GM10248 (cell line): ENCODE data around the gene DERA.
"Not testable (repeated sequence)": the region's sequence is repeated elsewhere in the genome, so short reads cannot be mapped to it uniquely, and the experiment has no call there.

Experiments used
- CTCF ChIA-PET: fragments of 300-600 bp; sonication (Branson Sonifier 250); formaldehyde crosslinking; extraction: SDS; loops from one replicate; lab custom pipeline; 2021; ENCODE audit warnings: antibody characterized with exemption; lab: Yijun Ruan, JAX
- POLR2A ChIA-PET: fragments of 350-650 bp; sonication (Branson Sonifier 250); formaldehyde crosslinking; extraction: SDS; loops from one replicate; lab custom pipeline; 2020; ENCODE audit warnings: antibody characterized with exemption; lab: Yijun Ruan, JAX
- DNase-seq: peaks from one replicate; pipeline ENCODE4 v3.0.0; 2012; ENCODE audit errors: extremely low spot score
- CTCF ChIP-seq: IDR thresholded peaks from 2 replicates; pipeline ENCODE4 v1.5.1; 2012; ENCODE audit warnings: mild to moderate bottlenecking, low read depth; ENCODE audit errors: extremely low read depth, missing control alignments, control extremely low read depth

Gene DERA

GRCh38 chr12:15932971-15933370 is 21.8 kb downstream of the DERA start:
- CTCF ChIA-PET, result interaction anchor here (1.4 kb wide), 1 partner anchor 10 kb away, joined by 4 read pairs; no protein-coding TSS in a partner anchor
- DNase-seq, result no peak
- POLR2A ChIA-PET, result no interaction called here
- TF ChIP-seq CTCF, result no peak

GRCh38 chr12:15933751-15934150 is 22.6 kb downstream of the DERA start:
- CTCF ChIA-PET, result no interaction called here
- POLR2A ChIA-PET, result no interaction called here
- no peak for DNase-seq
- TF ChIP-seq CTCF, result no peak

GRCh38 chr12:15936751-15937150 is 25.6 kb downstream of the DERA start:
- ChIA-PET CTCF (no interaction called here), POLR2A (no interaction called here)
- DNase-seq, result no peak
- TF ChIP-seq CTCF, result no peak

GRCh38 chr12:15937902-15938301 is 26.8 kb downstream of the DERA start:
- no peak for TF ChIP-seq CTCF
- DNase-seq, result no peak
- POLR2A ChIA-PET, result no interaction called here
- CTCF ChIA-PET, result interaction anchor here (1.1 to 1.4 kb wide), 4 partner anchors 8 to 348 kb away, joined by 3 to 4 read pairs (median 4); no protein-coding TSS in a partner anchor

- CTCF ChIA-PET, result interaction anchor here (0.7 to 1.4 kb wide), 4 partner anchors 8 to 40 kb away, joined by 3 to 4 read pairs (median 3); no protein-coding TSS in a partner anchor
- TF ChIP-seq CTCF, result no peak
- no peak for DNase-seq
- POLR2A ChIA-PET, result no interaction called here
Measured at GRCh38 chr12:15939111-15939510, 28.0 kb downstream of the DERA start.

GRCh38 chr12:15942475-15942874 is 31.3 kb downstream of the DERA start:
- ChIA-PET POLR2A (no interaction called here), CTCF (interaction anchor here (1.0 to 1.6 kb wide), 2 partner anchors 10 to 12 kb away, joined by 3 to 4 read pairs; no protein-coding TSS in a partner anchor)
- DNase-seq, result no peak

GRCh38 chr12:15943519-15943918 is 32.4 kb downstream of the DERA start:
- DNase-seq, POLR2A ChIA-PET: not testable (repeated sequence)
- CTCF ChIA-PET, result interaction anchor here (1.6 kb wide), 1 partner anchor 11 kb away, joined by 4 read pairs; no protein-coding TSS in a partner anchor

More at GRCh38 chr12:15942475-15942874, 31.3 kb downstream of the DERA start:
- no peak for TF ChIP-seq CTCF

- DNase-seq, CTCF ChIA-PET, POLR2A ChIA-PET: not testable (repeated sequence)
Measured at GRCh38 chr12:15948461-15948860, 37.3 kb downstream of the DERA start.
